GM21723 (cell line): Measurements from ENCODE around the gene ALK.
"Not testable (repeated sequence)": the region's sequence is repeated elsewhere in the genome, so short reads cannot be mapped to it uniquely, and the experiment has no call there.

Experiments used
- ATAC-seq: cut with Tn5 transposase; IDR thresholded peaks from one replicate; pipeline ENCODE4 v1.9.1; 2021; ENCODE audit warnings: mild to moderate bottlenecking, moderate library complexity; ENCODE audit not compliant: unreplicated experiment

The ALK gene

DNA sequence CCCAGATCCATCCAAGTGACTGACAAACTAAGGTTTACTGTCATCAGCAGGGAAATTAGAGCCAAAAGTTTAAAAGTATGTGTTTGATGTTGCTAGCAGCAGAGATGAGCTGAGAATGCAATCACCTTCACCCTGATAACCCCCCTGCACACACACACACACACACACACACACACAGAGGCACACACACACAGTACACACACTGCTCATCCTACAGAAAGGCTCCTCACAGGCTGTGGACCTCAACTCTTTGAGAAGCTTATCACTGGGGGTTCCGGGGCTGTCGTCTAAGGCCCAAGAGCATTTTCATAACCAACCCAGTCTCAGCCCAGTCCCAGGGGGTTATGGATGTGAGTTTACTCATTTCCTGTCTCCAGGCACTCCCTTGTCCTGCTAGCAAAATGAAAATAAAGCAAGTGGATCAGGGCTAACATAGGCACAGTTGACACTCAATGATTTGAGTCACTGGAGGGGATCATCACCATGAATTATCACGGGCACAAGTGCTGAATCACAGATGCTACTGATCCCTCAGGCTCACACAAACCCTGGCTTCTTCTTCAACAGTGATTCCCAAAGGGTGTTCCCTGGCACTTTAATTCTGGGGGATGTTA, 76.6 kb downstream of the ALK start:
- ATAC-seq, result no peak

DNA sequence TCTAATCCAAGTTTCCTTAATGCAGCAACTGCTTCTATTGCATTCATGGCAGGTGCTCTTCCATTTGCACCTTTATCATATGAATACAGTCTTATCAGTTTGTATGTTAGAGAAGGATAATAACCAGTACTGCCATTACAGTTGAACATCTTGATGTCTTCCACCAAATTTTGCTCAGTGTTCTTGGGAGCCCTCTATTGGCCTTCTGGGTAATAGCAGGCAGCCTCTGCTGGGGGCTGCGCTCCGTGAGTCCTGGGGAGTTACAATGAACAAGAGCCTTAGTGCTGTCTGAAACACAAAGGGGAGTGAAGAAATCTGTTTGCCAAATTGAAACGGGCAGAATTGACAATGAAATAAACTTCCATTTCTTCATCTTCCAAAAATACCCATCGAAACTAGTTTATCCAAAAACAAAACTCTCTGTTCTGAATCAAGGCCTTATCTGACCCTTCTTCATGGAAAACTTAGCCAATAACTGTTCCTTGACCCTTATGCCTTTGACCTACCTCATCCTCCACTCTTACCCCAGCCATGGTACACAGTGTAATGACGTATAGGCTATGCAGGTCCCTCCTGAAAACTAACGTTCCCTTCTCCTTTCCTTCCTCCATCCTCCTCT, 79.9 kb downstream of the ALK start:
- no peak for ATAC-seq

DNA sequence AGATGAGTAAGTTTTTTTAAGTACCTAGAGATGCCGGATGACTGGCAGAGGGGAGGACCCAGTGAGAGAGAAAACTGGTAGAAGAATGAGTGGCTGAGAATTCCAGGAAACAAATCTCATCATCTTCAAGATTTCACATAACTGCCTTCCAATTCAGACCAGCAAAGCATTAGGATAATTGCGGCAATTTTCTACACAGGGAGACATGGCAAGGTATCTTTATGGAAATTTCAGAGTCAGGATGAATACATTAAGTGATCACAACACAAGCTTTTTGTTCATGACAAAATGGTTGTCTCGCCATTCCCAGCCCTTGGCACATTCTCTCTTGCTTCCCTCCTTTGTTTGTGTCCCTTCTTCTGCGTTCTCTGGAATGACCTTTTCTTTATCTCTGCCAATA, 82.1 kb downstream of the ALK start:
- ATAC-seq, result no peak

DNA sequence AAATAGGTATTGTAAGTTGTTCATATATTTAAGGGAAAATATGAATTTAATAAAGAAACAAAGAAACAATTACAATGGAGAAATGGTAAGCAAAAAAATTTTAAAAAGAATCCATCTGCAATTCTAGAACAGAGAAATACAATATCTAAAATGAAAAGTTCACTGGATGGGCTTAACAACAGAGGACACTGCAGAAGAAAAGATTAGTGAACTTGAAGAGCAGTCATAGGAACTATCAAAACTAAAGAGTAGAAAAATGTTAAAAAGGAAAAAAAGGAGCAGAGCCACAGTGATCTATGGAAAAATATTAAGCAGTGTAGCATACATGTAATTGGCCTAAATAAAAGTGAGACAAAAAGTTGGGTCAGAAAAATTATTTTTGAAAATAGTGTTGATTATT, 83.5 kb downstream of the ALK start:
- no peak for ATAC-seq

DNA sequence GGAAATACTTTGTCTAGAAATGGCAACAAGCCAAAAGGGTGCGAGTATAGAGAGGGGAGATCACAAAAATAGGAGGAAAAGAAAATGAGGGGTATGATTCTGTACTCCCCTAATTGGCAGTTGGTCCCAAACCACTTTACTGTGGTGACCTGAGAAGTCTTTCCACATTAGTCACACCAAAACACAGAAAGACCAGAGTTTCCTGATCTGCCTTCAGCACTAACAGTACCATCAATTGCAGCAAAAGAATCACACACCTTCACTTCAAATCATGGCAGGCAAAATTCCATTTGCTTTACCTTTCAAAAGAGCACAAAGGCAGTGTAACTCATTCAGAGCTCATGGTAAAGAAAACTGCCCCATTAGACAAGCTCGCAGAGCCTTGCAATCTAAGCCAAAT, 86.8 kb downstream of the ALK start:
- no peak for ATAC-seq

DNA sequence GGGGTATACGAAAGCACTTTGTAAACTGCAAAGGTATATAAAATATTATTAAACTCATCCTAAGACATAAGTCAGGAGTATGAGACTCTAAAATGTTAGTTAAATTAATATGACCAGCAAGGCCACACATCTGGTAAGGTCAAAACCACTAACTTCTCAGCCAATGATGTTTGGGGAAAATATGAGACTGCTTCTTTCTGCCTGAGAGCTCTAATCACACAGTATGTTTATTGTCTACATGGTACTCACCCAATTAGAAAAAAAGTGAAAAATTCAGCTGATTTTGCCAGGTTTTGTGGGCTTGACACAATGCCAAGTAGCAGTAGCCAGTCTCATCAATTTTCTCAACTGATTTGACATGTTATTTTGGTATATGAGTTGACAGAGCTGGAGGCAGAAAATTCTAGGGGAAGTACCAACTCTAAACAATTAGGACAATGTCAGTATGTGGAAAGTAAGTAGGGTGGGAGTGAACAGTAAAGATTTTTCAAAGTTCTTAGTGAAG, 87.3 kb downstream of the ALK start:
- ATAC-seq, result no peak

DNA sequence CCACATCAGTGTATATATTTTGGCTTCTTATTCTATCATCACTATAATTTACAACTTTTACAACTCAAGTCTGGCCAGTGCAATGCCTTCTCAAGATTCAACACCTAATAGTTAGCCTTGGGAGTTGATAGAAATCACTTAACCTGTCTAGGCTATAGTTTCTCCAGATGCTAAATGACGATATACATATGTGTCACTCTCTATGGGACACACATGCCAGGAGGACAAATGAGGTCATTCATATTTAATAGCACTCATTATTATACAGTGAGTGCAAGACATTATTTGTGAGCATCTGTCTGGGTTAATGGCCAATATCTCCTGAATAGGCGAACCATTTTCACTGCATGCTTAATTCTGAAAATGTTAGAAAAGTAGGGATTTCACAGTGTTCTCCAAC, 89.8 kb downstream of the ALK start:
- ATAC-seq, result no peak

DNA sequence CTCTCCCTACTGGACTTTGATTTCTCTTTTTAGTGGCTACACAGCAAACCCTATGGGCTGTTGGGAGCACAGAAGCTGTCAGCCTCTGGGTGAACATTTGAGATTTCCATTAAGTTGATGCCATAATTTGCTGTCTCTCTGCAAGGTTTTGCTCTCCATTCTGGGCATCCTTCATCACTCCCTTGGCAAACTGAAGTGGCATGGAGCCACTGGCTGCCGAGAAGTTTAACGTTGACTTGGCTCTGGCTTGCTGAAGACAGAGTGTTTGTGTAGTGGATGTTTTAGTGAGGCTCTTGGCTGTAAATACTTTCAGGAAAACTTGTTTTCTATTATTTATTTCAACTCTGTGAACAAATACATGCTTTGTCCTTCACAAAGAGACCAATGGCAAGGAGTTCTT, 91.5 kb downstream of the ALK start:
- ATAC-seq, result no peak

DNA sequence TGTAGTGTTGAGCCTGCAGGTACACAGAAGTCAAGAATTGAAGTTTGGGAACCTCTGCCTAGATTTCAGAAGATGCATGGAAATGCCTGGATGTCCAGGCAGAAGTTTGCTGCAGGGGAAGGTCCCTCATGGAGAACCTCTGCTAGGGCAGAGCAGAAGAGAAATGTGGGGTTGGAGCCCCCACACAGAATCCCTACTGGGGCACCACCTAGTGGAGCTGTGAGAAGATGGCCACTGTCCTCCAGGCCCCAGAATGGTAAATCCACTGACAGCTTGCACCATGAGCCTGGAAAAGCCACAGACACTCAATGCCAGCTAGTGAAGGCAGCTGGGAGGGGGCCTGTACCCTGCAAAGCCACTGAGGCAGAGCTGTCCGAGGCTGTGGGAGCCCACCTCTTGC, 97.2 kb downstream of the ALK start:
- ATAC-seq, result not testable (repeated sequence)

DNA sequence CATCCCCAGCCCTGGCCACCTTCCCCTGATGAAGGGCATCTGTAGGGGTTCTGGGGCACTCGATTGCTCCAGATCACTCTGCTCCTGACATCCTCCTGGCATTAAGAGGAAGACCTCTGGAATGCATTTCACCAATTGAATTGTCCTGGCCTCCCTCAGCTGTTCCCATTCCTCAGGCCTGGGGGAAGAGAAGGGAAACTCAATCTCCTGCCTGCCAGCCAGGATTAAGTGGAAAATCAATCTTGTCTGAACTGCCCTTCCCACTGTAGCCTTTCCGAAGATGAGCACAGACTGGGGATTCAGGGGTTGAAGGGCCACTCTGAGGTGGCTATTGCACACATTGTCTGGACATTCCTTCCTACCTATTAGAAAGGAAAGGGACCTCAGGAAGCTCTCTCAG, 99.8 kb downstream of the ALK start:
- no peak for ATAC-seq

DNA sequence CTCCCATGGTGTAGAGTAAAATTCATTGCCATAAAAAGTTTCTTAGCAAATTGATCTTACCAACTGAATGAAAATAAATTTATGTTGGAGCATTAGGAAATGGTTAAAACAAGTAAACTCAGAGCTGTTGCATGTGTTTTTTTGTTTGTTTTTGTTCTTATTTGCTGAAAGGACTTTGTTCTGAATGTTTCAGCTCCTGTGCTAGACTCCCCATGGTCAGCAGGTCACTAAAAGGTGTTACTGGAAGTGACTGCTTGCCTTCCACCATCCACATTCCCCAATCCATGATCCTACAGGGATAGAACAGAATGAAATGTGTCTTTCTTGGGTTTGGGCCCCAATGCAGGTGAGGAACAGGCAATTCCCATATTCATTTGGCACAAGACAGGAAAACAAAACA, 101.8 kb downstream of the ALK start:
- ATAC-seq, result no peak

DNA sequence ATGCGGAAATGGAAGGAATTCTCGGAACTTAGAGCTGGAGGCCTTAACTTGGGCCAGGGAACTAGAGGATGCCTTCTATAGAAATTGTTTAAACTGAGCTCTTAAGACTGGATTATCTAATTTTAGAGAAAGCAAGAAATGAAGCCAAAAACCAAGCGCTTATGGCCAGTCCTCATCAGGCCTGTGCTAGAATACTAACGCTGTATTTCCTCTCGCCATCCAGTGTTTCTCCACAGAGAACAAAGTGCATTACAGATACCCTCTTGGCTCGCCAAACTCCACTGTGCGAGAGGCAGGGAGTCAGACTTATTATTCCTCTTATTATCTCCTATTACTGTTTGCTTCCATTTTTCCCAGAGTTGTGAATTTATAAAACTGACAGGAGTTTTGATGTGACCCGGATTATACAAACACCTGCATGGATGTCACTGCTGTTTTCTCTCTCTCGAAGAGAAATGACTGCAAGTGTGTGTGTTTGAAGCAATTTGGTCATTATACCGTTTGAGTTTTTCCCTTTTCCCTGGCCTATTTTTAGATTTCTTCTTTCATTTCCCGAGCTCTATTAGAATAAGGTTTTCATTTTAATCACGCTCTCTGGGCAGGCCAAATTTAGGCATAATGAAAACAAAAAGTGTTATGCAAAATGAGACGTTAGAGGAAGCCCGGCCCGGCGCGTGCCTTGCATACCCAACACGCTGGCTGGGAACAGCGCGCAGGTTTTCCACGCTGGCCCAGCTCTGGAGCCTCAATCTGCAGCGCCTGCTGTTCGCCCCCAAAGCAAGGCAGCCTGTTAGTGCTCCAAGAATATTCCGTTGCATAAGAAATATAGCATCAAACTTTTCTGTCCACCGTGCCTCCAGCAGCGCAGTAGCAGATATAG, 103.3 kb downstream of the ALK start:
- ATAC-seq, result no peak

DNA sequence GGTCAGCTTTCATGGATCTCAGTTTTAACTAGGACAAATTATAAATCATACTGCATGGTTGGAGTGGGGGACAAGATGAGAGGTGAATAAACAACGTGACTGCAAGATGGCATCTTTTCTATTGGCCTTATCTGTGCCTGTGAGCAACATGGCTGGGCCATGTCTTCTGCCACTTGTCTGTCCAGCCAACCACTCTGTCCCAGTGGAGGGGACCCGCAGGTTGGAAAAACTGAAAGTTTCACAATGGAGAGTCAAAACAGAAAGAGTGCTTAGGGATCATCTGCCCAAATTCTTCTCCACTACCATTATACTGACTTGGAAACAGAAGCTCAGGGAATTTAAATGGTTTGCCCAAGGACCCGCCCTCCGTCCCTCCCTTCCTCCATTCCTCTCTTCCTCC, 104.1 kb downstream of the ALK start:
- no peak for ATAC-seq

DNA sequence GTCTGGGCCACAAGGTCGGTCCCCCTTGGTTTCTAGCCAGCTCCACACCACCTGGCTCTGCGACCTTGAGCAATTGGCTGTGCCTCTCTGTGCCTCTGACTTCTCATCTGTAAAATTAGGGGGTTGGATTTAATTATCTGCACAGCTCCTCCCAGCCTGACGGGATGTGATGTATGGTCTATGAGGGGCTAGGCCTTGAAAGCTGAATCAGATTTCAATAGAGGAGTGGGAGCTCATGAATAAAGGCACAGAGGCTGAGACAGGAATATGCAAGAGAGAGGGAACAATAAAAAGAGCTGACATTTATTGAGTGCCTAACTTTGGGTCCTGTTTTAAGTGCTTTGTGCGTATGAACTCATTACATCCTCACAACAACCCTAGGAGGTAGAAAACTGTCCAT, 104.7 kb downstream of the ALK start:
- no peak for ATAC-seq

DNA sequence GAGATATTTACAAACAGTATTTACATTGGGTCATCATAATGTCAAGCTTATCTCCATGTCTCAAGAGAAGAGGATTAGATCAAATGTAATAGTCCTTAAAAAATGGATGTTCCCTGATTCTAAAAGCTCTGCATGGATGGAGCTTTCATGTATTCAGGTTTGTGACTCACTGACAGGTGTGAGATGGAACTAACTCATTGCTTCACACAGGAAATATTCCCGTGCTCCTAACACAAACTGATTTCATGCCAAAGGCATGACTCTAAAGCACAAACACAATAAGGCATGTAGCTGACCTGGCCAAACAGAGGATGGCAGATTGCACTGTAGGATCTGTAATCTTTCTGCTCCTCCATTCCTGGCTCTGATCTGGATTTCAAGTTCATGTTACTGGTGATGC, 110.0 kb downstream of the ALK start:
- ATAC-seq, result no peak

DNA sequence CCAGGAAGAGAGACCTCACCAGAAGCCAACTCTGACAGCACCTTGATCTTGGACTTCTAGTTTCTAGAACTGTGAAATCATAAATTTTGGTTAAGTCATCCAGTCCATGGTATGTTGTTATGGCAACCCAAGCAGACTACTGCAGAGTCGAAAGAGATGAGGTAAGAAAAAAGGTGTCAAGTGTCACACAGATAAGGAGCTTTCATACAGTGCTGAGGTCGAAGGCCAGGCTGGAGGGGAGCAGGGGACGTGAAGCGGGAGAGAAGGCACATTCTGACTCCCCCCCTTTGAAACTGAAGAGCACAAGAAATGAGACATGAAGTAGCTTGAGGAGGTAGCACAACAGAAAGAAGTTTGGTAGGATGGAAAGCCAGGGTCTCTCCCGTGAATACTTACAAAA, 110.4 kb downstream of the ALK start:
- no peak for ATAC-seq

DNA sequence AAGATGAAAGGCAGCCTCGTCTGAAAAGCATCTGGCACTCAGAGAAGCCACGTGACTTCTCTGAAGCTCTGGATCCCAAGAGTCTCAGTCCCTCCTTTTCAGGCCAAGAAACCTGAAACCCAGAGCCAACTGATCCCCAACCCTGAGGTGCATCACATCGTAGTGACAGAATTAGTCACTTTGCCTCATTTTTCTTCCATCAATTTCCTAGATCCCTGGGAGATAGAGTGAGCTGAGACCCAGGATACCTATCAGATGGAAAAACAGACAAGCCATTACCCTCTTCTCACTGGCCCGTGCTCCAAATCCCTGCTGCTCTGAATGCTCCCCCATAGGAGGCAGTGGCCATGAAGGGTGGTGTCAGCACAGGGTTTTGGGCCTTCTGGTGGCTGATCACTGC, 113.1 kb downstream of the ALK start:
- no peak for ATAC-seq

DNA sequence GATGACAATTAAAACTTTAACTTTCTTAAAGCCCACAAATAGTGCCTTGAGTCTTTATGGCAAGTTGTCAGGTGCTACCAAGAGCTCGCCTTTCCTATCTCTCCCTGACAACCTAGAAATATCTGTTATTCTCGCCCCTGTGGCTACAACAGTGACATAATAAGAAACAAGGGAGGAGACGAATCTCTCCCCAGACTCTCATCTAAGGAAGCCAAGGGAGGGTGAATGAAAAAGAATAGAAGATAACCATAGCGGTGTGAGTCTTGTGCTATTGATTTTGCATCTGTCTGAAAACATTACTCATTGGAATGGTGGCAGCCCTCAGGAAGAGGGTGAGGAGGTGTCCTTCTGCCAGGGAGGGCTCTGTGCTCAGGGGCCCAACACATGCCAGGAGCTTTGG, 114.3 kb downstream of the ALK start:
- no peak for ATAC-seq

DNA sequence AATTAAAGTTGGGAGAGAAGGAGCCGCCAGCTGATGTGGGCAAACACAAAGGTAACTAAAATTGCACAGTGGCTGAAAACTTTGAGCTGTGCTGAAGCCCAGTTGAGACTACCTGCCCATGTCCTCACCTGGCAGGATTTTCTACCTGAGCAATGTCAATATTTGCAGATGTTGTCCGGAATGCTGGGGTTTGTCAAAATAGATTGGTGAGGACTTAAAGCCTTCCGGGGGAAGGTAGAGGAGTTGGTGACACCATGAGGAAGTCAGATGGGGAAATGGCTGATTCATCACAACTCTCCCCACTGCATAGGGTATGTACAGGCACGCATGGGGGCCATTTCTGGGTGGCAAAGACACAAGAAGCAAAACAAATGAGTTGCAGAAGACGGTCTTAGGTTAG, 114.9 kb downstream of the ALK start:
- ATAC-seq, result no peak

DNA sequence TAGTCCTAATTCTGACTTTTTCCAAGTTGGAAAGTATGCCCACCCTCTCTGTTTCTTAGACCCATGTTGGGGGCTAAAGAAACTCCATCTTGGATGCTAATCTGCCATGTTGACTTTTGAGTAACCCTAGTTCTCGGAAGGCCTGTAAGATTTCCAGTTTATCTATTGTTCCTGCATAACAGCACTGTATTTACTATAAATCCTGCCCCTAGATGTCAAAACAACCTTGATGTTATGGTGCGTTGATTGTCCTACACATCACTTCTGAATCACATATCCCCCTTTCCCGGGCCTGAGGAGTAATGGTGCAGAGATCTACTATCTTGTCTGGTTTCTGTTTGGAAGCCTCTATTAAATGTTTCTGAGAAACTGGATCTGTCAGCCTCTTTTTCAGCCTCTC, 116.7 kb downstream of the ALK start:
- no peak for ATAC-seq

DNA sequence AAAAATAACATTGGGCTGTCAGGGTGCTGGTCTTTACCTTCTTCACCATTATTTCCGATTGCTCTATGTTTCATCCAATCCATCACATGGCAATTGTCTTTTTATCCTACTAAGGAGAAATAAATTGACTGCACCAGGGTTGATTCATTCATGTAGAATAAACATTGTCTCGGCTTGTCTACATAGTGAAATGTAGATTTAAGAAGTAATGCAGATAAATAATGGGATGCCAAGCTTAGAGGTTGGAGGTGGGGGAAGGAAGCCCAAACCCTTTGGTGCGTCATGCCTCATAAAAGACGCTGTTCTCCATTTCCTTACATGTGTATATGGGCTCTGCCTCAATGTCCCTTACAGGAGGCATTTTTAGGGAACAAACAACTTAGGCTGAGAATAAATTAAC, 117.8 kb downstream of the ALK start:
- no peak for ATAC-seq

DNA sequence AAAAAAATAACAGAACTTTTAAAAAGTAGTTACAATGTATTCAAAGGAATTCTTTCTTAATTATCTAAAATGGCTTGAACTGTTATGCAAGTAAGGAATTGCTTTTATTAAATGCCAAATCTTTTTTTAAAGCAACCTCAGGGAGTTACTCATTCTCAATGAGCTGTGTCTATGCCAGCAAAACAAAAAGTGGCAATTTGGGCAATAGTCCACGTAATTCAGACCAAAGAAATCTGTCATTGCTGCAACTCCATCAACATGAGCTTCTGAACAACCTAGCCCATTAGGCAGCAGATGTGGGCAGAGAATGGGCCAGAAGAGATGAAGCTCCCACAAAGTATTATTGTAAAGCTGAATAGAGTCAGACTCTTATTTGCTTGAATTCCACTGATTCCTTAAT, 118.4 kb downstream of the ALK start:
- ATAC-seq, result no peak
